Measurements from ENCODE around the gene GRAMD2A. TPM values are rescaled to one million over a fixed set of nuclear protein-coding genes. Genes with fewer than 3 reads are reported as not detected.

The GRAMD2A gene
- total RNA-seq, 4 donors from 2014 or later, result 0.39 to 0.64 TPM; not detected in 2

GRCh38 chr15:72161361-72162132, 36.0 kb downstream of the GRAMD2A start:
- 61 to 72% methylated on average over 3 to 4 of the region's 7 CpGs for WGBS, 2 donors (ENCODE audit: low coverage in 1 of 2)
- Histone ChIP-seq H3K36me3 (no peaks in the 10 kb centered on the region), H3K4me1 (peaks cover 0 to 13% (median 0%) of the 10 kb centered on the region in 3 donors), H3K27me3 (no peaks in the 10 kb centered on the region), H3K4me3 (no peak overlapping the region), H3K27ac (no peak overlapping the region), H3K9me3 (no peaks in the 10 kb centered on the region)
- no peak for TF ChIP-seq EP300 (IDR thresholded peaks at IDR 0.05)
- TF ChIP-seq POLR2AphosphoS5 (IDR thresholded peaks at IDR 0.05), result no peak
- TF ChIP-seq CTCF (IDR thresholded peaks at IDR 0.05), result no peak
- no peak for TF ChIP-seq POLR2A (IDR thresholded peaks at IDR 0.05)
- ATAC-seq, result no peak

- TF ChIP-seq EP300 (IDR thresholded peaks at IDR 0.05), result no peak
- TF ChIP-seq CTCF (IDR thresholded peaks at IDR 0.05), result no peak
- TF ChIP-seq POLR2AphosphoS5 (IDR thresholded peaks at IDR 0.05), result no peak
- TF ChIP-seq POLR2A (IDR thresholded peaks at IDR 0.05), result no peak
- Histone ChIP-seq H3K27me3 (no peaks in the 10 kb centered on the region), H3K4me1 (peaks cover 0 to 20% (median 0%) of the 10 kb centered on the region in 3 donors), H3K27ac (no peak overlapping the region), H3K9me3 (no peaks in the 10 kb centered on the region), H3K4me3 (no peak overlapping the region), H3K36me3 (no peaks in the 10 kb centered on the region)
- no peak for ATAC-seq
- WGBS, 2 donors (ENCODE audit: low coverage in 1 of 2), result 80% methylated on average over 1 of the region's 5 CpGs; no CpG with 5 or more reads in 1 of the 2 donors
These were observed 36.8 kb downstream of the GRAMD2A start for GRCh38 chr15:72160696-72161245.

GRCh38 chr15:72156928-72157327, 40.7 kb downstream of the GRAMD2A start:
- Histone ChIP-seq H3K27ac (peak overlapping the region in 2 of 4 donors; percentile 89 to 92), H3K9me3 (no peaks in the 10 kb centered on the region), H3K4me1 (peaks cover 0 to 53% (median 6%) of the 10 kb centered on the region in 3 donors), H3K36me3 (no peaks in the 10 kb centered on the region), H3K27me3 (no peaks in the 10 kb centered on the region), H3K4me3 (no peak overlapping the region)
- TF ChIP-seq CTCF (IDR thresholded peaks at IDR 0.05), result no peak
- no peak for TF ChIP-seq POLR2AphosphoS5 (IDR thresholded peaks at IDR 0.05)
- TF ChIP-seq POLR2A (IDR thresholded peaks at IDR 0.05), result no peak
- TF ChIP-seq EP300 (IDR thresholded peaks at IDR 0.05), result no peak
- WGBS, 2 donors (ENCODE audit: low coverage in 1 of 2), result 79 to 87% methylated on average over 2 of the region's 2 CpGs
- no peak for ATAC-seq

- Histone ChIP-seq H3K4me3 (peak overlapping the region; percentile 57 to 61), H3K9me3 (no peaks in the 10 kb centered on the region), H3K4me1 (peaks cover 0 to 43% (median 6%) of the 10 kb centered on the region in 3 donors), H3K36me3 (no peaks in the 10 kb centered on the region), H3K27ac (peak overlapping the region; percentile 86 to 92 (median 88)), H3K27me3 (no peaks in the 10 kb centered on the region)
- TF ChIP-seq CTCF (IDR thresholded peaks at IDR 0.05) (peak; percentile 71 to 93 (median 88)), POLR2A (IDR thresholded peaks at IDR 0.05) (no peak), EP300 (IDR thresholded peaks at IDR 0.05) (no peak), POLR2AphosphoS5 (IDR thresholded peaks at IDR 0.05) (no peak)
- WGBS, 2 donors (ENCODE audit: low coverage in 1 of 2), result 1 to 3% methylated on average over 14 to 15 of the region's 19 CpGs
- peak; percentile 90 for ATAC-seq
These were observed 41.7 kb downstream of the GRAMD2A start for GRCh38 chr15:72155635-72156616.
